KOPT-K1 (cell line): Measurements from ENCODE around the gene KLHL29.

Experiments used
- H3K27ac ChIP-seq: fragments of 200-600 bp; sonication (generic); 2 replicates; pipeline ENCODE4 v1.5.1; 2016; ENCODE audit warnings: antibody characterized with exemption, mild to moderate bottlenecking, low read depth, low read length; ENCODE audit not compliant: poor library complexity, severe bottlenecking
- H3K36me3 ChIP-seq: fragments of 200-600 bp; sonication (generic); 2 replicates; pipeline ENCODE4 v1.5.1; 2017; ENCODE audit warnings: antibody characterized with exemption, mild to moderate bottlenecking, low read length, moderate library complexity; ENCODE audit not compliant: insufficient read depth
- H3K9me3 ChIP-seq: fragments of 200-600 bp; sonication (generic); 2 replicates; pipeline ENCODE4 v1.5.1; 2017; ENCODE audit warnings: antibody characterized with exemption, low read length, mild to moderate bottlenecking; ENCODE audit not compliant: insufficient read depth, poor library complexity, severe bottlenecking

KLHL29 gene

GRCh38 chr2:23432531-23432930 is 47.6 kb downstream of the KLHL29 start:
- Histone ChIP-seq H3K36me3 (no peaks in the 10 kb centered on the region), H3K9me3 (peaks cover 3% of the 10 kb centered on the region), H3K27ac (no peak overlapping the region)

- H3K36me3 ChIP-seq, result no peaks in the 10 kb centered on the region
- no peak overlapping the region for H3K27ac ChIP-seq
- peaks cover 5% of the 10 kb centered on the region for H3K9me3 ChIP-seq
Observed at GRCh38 chr2:23433282-23433681, 48.3 kb downstream of the KLHL29 start.

- Histone ChIP-seq H3K9me3 (peaks cover 5% of the 10 kb centered on the region), H3K36me3 (no peaks in the 10 kb centered on the region), H3K27ac (no peak overlapping the region)
Observed at GRCh38 chr2:23434721-23435121, 49.7 kb downstream of the KLHL29 start.

GRCh38 chr2:23435250-23436035 is 50.5 kb downstream of the KLHL29 start:
- H3K9me3 ChIP-seq, result peaks cover 5% of the 10 kb centered on the region
- no peak overlapping the region for H3K27ac ChIP-seq
- H3K36me3 ChIP-seq, result no peaks in the 10 kb centered on the region

- Histone ChIP-seq H3K27ac (no peak overlapping the region), H3K36me3 (no peaks in the 10 kb centered on the region), H3K9me3 (peaks cover 7% of the 10 kb centered on the region)
Observed at GRCh38 chr2:23436346-23437098, 51.5 kb downstream of the KLHL29 start.

GRCh38 chr2:23441414-23441813 is 56.4 kb downstream of the KLHL29 start:
- H3K27ac ChIP-seq, result no peak overlapping the region
- no peaks in the 10 kb centered on the region for H3K36me3 ChIP-seq
- H3K9me3 ChIP-seq, result peaks cover 11% of the 10 kb centered on the region

- Histone ChIP-seq H3K27ac (no peak overlapping the region), H3K9me3 (peaks cover 6% of the 10 kb centered on the region), H3K36me3 (no peaks in the 10 kb centered on the region)
Observed at GRCh38 chr2:23445450-23445868, 60.5 kb downstream of the KLHL29 start.

GRCh38 chr2:23446916-23447315 is 61.9 kb downstream of the KLHL29 start:
- no peak overlapping the region for H3K27ac ChIP-seq
- H3K9me3 ChIP-seq, result no peaks in the 10 kb centered on the region
- no peaks in the 10 kb centered on the region for H3K36me3 ChIP-seq

GRCh38 chr2:23447405-23447804 is 62.4 kb downstream of the KLHL29 start:
- no peaks in the 10 kb centered on the region for H3K36me3 ChIP-seq
- no peaks in the 10 kb centered on the region for H3K9me3 ChIP-seq
- H3K27ac ChIP-seq, result no peak overlapping the region

- H3K9me3 ChIP-seq, result no peaks in the 10 kb centered on the region
- no peak overlapping the region for H3K27ac ChIP-seq
- no peaks in the 10 kb centered on the region for H3K36me3 ChIP-seq
Observed at GRCh38 chr2:23448906-23449305, 63.9 kb downstream of the KLHL29 start.

GRCh38 chr2:23449413-23449812 is 64.4 kb downstream of the KLHL29 start:
- Histone ChIP-seq H3K27ac (no peak overlapping the region), H3K9me3 (no peaks in the 10 kb centered on the region), H3K36me3 (no peaks in the 10 kb centered on the region)

GRCh38 chr2:23449831-23450331 is 64.9 kb downstream of the KLHL29 start:
- no peak overlapping the region for H3K27ac ChIP-seq
- H3K36me3 ChIP-seq, result no peaks in the 10 kb centered on the region
- no peaks in the 10 kb centered on the region for H3K9me3 ChIP-seq

- no peaks in the 10 kb centered on the region for H3K9me3 ChIP-seq
- no peaks in the 10 kb centered on the region for H3K36me3 ChIP-seq
- H3K27ac ChIP-seq, result no peak overlapping the region
Observed at GRCh38 chr2:23452372-23452771, 67.4 kb downstream of the KLHL29 start.

GRCh38 chr2:23452853-23453420 is 68.0 kb downstream of the KLHL29 start:
- Histone ChIP-seq H3K36me3 (no peaks in the 10 kb centered on the region), H3K9me3 (no peaks in the 10 kb centered on the region), H3K27ac (no peak overlapping the region)

- Histone ChIP-seq H3K27ac (no peak overlapping the region), H3K36me3 (no peaks in the 10 kb centered on the region), H3K9me3 (no peaks in the 10 kb centered on the region)
Observed at GRCh38 chr2:23453432-23453831, 68.5 kb downstream of the KLHL29 start.
